ENCODE results near the gene UNC93A.
"Not testable (repeated sequence)": the region's sequence is repeated elsewhere in the genome, so short reads cannot be mapped to it uniquely, and the experiment has no call there.

UNC93A gene

DNA sequence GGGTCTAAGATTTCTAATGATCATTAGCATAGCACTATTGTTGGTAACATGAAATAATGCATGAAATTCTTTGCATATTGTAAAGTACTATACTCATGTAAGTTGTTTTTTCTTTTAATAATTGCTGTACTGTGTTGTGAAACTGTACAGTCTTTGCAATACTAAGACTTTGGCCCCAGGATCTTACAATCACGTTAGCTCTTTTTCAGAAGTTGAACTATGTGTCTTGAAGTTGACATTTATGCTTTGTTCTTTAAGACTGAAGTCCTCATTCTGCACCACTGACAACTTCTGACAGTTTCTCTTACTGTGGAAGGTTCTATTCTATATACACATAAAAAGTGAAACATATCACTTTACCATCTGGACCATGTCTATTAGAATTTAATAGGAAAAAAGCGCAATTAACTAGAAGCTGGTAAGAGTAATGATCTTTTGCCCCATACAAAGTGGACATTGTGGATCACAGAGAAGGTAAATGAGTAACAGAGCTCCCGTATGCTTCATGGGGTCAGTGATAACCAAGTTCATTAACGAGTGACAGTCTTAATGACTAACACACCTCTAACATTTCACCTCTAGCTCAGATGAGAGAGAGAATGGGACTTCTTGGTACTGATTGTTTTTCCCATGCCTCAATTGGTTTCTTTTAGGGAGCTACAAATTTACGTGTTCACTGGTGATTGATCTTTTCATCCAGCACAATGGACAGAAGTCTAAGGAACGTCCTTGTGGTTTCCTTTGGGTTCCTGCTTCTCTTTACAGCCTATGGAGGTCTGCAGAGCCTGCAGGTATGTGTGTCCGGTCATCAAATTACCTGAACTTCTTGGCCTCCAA is at the start of gene UNC93A:
TSS of gene UNC93A (plus strand) at position 530 of the 837 bp plus-strand sequence. CDS start at position 705, 175 bp downstream.
- H3K4me3 ChIP-seq (ENCODE audit: low read depth, low read length): no peak within 1 kb of the TSS
- no peak within 1 kb of the TSS for H3K9ac ChIP-seq (ENCODE audit: low read depth, low read length)
- H3K27me3 ChIP-seq (ENCODE audit: control insufficient read depth, insufficient read depth, low read length): no peaks in the 10 kb centered on the region
- H3K9me3 ChIP-seq (ENCODE audit: control insufficient read depth, insufficient read depth, low read length): no peaks in the 10 kb centered on the region
- H3K36me3 ChIP-seq (ENCODE audit: control insufficient read depth, insufficient read depth, low read length): no peaks in the 10 kb centered on the region
- H3K4me1 ChIP-seq (ENCODE audit: control insufficient read depth, insufficient read depth, low read length): no peaks in the 10 kb centered on the region

DNA sequence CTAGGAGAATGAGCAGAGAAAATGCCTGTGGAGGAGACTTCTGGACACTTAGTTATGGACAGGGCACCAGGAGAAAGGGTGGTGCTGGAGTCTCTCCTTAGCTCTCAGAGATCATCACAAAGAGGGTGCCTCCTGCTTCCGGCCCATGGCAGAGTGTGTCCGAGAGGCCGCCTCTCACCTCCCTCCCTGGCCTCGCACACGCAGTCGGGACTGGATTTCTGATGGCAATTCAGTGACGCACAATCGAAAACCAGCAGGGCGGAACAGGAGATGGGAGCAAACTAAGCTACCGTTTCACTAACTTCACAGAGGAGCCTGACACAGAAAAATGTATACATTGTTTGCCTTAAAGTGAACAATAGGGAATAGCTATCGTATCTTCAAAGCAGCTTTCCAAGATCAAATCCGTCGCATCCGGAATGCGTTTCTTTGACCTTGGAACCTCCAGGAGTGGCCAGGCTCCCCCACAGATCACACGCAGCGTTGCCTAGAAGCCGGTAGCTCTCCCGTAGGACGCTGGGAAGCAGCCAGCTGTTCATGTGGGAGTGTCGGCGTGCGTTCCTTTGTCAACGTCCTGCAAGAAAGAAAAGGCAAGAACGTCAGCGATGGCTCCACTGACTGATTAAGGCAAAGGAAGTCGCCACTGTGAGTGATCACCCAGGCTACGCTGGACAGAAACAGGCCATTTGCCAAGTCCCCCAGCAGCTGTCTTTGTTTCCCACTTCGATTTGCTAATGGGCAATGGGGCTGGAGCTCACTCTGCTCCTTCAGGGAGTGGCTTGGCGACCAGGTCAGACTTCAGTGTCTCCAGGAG is 49.6 kb upstream of the UNC93A start:
- not testable (repeated sequence) for H3K9ac ChIP-seq (ENCODE audit: low read depth, low read length); H3K36me3 ChIP-seq (ENCODE audit: control insufficient read depth, insufficient read depth, low read length); H3K9me3 ChIP-seq (ENCODE audit: control insufficient read depth, insufficient read depth, low read length); H3K27me3 ChIP-seq (ENCODE audit: control insufficient read depth, insufficient read depth, low read length); H3K4me3 ChIP-seq (ENCODE audit: low read depth, low read length)
- peaks cover 32% of the 10 kb centered on the region for H3K4me1 ChIP-seq (ENCODE audit: control insufficient read depth, insufficient read depth, low read length)

DNA sequence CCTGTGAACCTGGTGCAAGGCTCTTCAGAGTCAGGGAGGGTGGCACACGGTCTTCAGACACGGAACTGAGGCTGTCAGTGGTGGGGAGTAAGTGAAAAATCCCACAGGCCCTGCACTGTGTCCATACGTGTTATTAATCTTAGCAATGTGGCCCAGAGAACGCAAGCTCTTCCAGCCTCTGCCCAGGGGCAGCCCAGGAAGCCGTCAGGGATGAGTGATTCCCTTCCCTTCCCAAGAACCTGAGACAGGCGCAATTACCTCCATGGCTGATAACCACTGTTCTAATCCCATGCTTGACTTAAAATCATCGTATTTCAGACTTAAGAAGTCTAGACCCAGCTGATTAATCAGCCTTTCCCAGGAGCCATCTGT is 49.0 kb upstream of the UNC93A start:
- not testable (repeated sequence) for H3K36me3 ChIP-seq (ENCODE audit: control insufficient read depth, insufficient read depth, low read length); H3K9ac ChIP-seq (ENCODE audit: low read depth, low read length); H3K9me3 ChIP-seq (ENCODE audit: control insufficient read depth, insufficient read depth, low read length); H3K4me3 ChIP-seq (ENCODE audit: low read depth, low read length); H3K27me3 ChIP-seq (ENCODE audit: control insufficient read depth, insufficient read depth, low read length)
- H3K4me1 ChIP-seq (ENCODE audit: control insufficient read depth, insufficient read depth, low read length): peaks cover 32% of the 10 kb centered on the region

DNA sequence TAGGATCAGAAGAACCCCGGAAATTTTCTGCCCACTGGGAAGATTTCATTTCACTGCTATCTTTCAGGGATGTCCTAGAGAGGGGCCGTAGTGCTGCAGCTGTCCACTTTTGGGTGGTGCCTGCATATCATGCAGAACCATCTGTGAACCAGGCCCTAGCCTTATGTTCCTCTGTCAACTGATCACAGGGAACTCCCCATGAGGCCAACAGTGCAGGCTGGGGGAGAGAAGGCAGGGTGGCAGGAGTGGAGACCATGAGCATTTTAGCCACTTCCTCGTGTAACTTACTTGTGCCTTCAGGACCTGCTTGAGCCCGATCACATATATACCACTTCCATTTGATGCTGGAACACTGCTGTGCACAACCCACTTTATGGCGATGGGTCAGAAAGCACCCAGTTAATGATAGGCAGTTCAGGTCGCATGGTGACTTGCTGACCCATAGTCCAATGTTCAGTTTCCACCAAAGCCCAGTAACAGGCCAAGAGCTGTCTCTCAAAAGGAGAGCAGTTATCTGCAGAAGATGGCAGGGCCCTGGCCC is 48.5 kb upstream of the UNC93A start:
- not testable (repeated sequence) for H3K27me3 ChIP-seq (ENCODE audit: control insufficient read depth, insufficient read depth, low read length); H3K4me3 ChIP-seq (ENCODE audit: low read depth, low read length); H3K9me3 ChIP-seq (ENCODE audit: control insufficient read depth, insufficient read depth, low read length); H3K9ac ChIP-seq (ENCODE audit: low read depth, low read length); H3K36me3 ChIP-seq (ENCODE audit: control insufficient read depth, insufficient read depth, low read length)
- H3K4me1 ChIP-seq (ENCODE audit: control insufficient read depth, insufficient read depth, low read length): peaks cover 34% of the 10 kb centered on the region

DNA sequence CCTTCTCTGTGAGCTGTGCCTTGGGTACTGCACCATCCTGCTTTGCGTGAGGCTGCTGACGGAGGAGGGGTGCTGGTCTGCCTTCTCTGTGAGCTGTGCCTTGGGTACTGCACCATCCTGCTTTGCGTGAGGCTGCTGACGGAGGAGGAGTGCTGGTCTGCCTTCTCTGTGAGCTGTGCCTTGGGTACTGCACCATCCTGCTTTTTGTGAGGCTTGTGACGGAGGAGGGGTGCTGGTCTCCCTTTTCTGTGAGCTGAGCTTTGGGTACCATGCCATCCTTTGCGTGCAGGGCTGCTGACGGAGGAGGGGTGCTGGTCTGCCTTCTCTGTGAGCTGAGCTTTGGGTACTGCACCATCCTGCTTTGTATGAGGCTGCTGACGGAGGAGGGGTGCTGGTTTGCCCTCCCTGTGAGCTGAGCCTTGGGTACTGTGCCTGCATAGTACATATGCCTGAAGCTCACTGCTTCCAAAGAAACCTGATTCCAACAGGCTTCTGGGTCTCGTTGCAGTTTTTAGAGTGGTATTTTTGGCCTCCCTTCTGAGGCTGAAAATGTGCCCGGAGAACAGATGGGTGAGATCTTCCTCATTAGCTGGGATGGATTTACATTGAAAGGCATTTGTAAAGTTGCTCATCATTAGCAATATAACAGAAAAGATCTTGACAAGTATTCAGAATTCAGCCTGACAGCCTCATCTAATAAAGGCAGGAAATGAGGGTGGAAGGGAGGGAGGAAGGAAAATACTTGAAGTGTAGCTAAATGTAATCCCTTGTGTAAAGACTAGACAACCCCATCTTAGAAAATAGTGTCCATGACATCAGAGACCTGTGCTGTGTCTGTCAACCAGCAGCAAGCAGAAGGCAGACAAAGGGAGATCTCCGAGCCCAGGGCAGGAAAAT is 46.8 kb upstream of the UNC93A start:
- Histone ChIP-seq H3K4me3 (ENCODE audit: low read depth, low read length) (peak overlapping the region; percentile 9), H3K4me1 (ENCODE audit: control insufficient read depth, insufficient read depth, low read length) (peaks cover 37% of the 10 kb centered on the region), H3K27me3 (ENCODE audit: control insufficient read depth, insufficient read depth, low read length) (no peaks in the 10 kb centered on the region)

DNA sequence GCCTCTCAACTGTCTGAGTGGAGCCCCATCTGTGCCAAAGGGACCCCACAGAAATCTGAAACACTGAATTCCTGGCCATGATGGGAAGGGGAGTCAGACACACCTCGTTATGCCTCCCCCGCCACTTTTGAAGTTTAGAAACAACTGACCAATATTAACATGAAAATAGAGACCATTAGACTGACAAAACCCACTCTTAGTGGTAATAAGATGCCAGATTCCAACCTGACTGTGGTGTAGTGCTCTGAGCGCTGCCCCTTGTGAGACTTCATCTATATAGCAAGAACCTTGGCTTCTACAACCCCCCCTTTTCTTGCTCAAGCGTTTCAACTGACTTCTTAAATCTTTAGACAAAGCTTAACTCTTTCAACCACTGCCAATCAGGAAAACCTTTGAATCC is 46.1 kb upstream of the UNC93A start:
- Histone ChIP-seq H3K27me3 (ENCODE audit: control insufficient read depth, insufficient read depth, low read length) (no peaks in the 10 kb centered on the region), H3K36me3 (ENCODE audit: control insufficient read depth, insufficient read depth, low read length) (no peaks in the 10 kb centered on the region), H3K4me3 (ENCODE audit: low read depth, low read length) (no peak overlapping the region), H3K4me1 (ENCODE audit: control insufficient read depth, insufficient read depth, low read length) (peaks cover 37% of the 10 kb centered on the region), H3K9ac (ENCODE audit: low read depth, low read length) (no peak overlapping the region), H3K9me3 (ENCODE audit: control insufficient read depth, insufficient read depth, low read length) (no peaks in the 10 kb centered on the region)

More for the DNA sequence above, 46.8 kb upstream of the UNC93A start:
- Histone ChIP-seq H3K36me3 (ENCODE audit: control insufficient read depth, insufficient read depth, low read length) (no peaks in the 10 kb centered on the region), H3K9ac (ENCODE audit: low read depth, low read length) (no peak overlapping the region), H3K9me3 (ENCODE audit: control insufficient read depth, insufficient read depth, low read length) (no peaks in the 10 kb centered on the region)

DNA sequence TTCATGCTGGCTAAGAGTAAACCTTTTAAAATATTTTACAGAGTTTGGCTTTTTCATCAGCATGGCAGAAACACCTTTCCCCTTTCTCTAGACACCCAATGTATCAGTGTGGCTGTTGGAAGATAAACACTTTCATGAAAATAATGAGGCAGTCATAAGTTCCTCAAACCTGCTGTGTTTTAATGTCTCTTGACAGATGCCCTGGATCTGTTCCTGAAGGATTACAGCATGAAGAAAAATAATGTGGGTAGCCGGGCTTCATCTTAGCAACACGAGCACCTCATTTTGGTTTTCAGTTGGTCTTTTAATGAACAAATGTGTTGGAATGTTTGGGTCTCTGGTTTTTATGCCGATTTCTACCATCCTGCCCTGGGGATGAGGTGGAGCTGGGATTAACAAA is 45.5 kb upstream of the UNC93A start:
- Histone ChIP-seq H3K36me3 (ENCODE audit: control insufficient read depth, insufficient read depth, low read length) (no peaks in the 10 kb centered on the region), H3K4me3 (ENCODE audit: low read depth, low read length) (no peak overlapping the region), H3K4me1 (ENCODE audit: control insufficient read depth, insufficient read depth, low read length) (peaks cover 37% of the 10 kb centered on the region)

DNA sequence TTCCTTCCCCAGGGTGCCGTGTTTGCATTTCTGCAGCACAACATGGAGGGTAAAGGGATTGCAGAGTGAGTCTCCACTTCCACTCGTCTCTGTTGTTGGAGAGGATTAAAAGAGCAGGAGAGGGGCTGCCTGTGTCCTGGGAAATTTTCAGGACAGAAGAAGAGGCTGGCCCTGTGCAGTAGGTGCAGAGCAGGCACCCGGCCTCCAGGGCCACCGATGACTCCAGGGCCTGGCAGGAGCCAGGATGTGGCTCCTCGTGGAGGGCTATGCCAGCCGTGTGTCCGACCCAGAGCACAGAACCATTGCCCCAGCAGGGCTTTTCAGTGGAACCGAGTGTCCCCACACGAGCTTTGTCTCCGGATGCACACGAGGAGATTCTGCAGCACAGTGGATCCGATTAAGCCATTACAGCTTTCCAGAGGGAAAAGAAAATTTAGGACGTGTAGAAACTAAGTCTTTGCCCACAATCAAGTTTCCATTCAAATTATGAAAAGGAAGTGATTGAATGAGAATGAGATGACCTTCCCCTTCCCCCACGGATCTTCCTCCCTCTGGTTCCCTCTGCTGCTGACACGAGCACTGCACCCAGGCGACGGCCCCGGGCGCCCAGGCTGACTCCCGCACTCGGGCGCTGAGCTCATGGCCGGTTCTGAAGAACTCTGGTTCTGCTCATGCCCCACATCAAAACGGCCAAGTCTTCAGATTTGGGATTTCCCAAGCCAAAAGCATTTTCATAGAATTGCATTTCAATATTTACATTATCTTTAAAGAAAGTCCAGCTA is 43.1 kb upstream of the UNC93A start:
- Histone ChIP-seq H3K4me3 (ENCODE audit: low read depth, low read length) (no peak overlapping the region), H3K9ac (ENCODE audit: low read depth, low read length) (no peak overlapping the region), H3K4me1 (ENCODE audit: control insufficient read depth, insufficient read depth, low read length) (peaks cover 37% of the 10 kb centered on the region), H3K27me3 (ENCODE audit: control insufficient read depth, insufficient read depth, low read length) (no peaks in the 10 kb centered on the region), H3K9me3 (ENCODE audit: control insufficient read depth, insufficient read depth, low read length) (no peaks in the 10 kb centered on the region), H3K36me3 (ENCODE audit: control insufficient read depth, insufficient read depth, low read length) (no peaks in the 10 kb centered on the region)

More for the DNA sequence above, 45.5 kb upstream of the UNC93A start:
- Histone ChIP-seq H3K27me3 (ENCODE audit: control insufficient read depth, insufficient read depth, low read length) (no peaks in the 10 kb centered on the region), H3K9ac (ENCODE audit: low read depth, low read length) (peak overlapping the region; percentile 42), H3K9me3 (ENCODE audit: control insufficient read depth, insufficient read depth, low read length) (no peaks in the 10 kb centered on the region)

DNA sequence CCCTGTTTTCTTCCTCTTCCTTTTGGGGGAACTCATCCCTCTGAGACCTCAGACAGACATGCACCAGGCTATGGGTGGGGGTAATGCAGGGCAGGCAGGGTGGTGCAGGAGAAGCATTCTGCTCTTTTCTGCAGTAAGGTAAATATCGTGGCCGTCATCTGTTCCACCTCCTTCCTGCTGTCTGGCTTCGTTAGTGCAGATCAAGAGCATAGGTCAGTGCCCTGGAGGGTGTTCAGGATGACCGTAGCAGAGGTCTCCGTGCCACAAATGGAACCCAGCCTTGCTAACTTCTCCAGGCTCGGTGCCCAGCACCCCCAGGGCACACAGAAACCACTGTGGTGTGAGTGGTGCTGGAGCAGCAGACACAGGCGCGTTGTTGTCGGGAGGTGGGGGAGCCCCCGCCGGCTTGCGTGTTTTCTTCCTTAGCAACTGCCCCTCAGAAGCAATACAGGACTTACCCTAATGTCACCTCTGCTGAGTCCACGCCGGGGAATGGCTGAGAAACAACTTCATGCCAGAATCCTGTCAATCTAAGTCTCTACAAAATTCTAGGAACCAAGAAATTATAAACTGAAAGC is 42.1 kb upstream of the UNC93A start:
- not testable (repeated sequence) for H3K4me3 ChIP-seq (ENCODE audit: low read depth, low read length); H3K9ac ChIP-seq (ENCODE audit: low read depth, low read length); H3K27me3 ChIP-seq (ENCODE audit: control insufficient read depth, insufficient read depth, low read length); H3K9me3 ChIP-seq (ENCODE audit: control insufficient read depth, insufficient read depth, low read length); H3K36me3 ChIP-seq (ENCODE audit: control insufficient read depth, insufficient read depth, low read length)
- H3K4me1 ChIP-seq (ENCODE audit: control insufficient read depth, insufficient read depth, low read length): peaks cover 31% of the 10 kb centered on the region

DNA sequence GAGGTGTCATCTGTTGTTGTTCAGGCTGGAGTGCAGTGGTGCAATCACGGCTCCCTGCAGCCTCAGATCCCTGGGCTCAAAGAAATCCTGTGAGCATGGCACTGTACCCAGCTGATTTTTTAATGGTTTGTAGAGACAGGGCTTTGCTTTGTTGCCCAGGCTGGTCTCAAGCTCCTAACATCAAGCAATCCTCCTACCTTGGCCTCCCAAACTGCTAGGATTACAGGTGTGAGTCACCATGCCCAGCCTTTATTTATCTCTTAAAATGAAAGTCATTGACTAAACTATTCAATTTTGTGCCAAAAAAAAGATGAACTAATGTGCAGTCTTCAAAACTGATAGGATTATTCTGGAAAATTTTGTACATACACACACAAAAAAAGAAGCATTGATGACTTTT is 38.8 kb upstream of the UNC93A start:
- Histone ChIP-seq H3K9me3 (ENCODE audit: control insufficient read depth, insufficient read depth, low read length) (peaks cover 9% of the 10 kb centered on the region), H3K27me3 (ENCODE audit: control insufficient read depth, insufficient read depth, low read length) (no peaks in the 10 kb centered on the region), H3K4me1 (ENCODE audit: control insufficient read depth, insufficient read depth, low read length) (peaks cover 10% of the 10 kb centered on the region), H3K36me3 (ENCODE audit: control insufficient read depth, insufficient read depth, low read length) (no peaks in the 10 kb centered on the region), H3K9ac (ENCODE audit: low read depth, low read length) (no peak overlapping the region), H3K4me3 (ENCODE audit: low read depth, low read length) (no peak overlapping the region)

All from iPS-15b (cell line).